GM20000 (cell line): ENCODE measurements around the gene UBALD2.
"Not testable (repeated sequence)": the region's sequence is repeated elsewhere in the genome, so short reads cannot be mapped to it uniquely, and the experiment has no call there.

Source experiments
- DNase-seq: peaks from one replicate; pipeline ENCODE4 v3.0.0; 2012; ENCODE audit warnings: low spot score
- CTCF ChIP-seq: IDR thresholded peaks from 2 replicates; pipeline ENCODE4 v1.5.1; 2012; ENCODE audit warnings: mild to moderate bottlenecking, control low read depth; ENCODE audit errors: extremely low read depth, missing control alignments

Gene UBALD2

GRCh38 chr17:76255801-76256429 is 9.2 kb upstream of the UBALD2 start:
- no peak for DNase-seq
- no peak for TF ChIP-seq CTCF

DNA sequence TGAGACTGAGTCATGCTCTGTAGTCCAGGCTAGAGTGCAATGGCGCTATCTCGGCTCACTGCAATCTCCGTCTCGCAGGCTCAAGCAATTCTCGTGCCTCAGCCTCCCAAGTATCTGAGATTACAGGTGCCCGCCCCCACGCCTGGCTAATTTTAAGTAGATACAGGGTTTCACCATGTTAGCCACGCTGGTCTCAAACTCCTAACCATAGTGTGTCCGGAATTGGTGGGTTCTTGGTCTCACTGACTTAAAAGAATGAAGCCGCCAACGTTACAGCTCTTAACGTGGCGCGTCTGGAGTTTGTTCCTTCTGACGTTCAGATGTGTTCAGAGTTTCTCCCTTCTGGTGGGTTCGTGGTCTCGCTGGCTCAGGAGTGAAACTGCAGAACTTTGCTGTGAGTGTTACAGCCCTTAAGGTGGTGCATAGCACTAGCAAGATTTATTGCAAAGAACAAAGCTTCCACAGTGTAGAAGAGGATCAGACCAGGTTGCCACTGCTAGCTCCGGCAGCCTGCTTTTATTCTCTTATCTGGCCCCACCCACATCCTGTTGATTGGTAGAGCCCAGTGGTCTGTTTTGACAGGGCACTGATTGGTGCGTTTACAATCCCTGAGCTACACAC is 8.6 kb upstream of the UBALD2 start:
- not testable (repeated sequence) for DNase-seq

GRCh38 chr17:76260220-76260619 is 4.9 kb upstream of the UBALD2 start:
- no peak for DNase-seq
- no peak for TF ChIP-seq CTCF

GRCh38 chr17:76260669-76261068 is 4.5 kb upstream of the UBALD2 start:
- DNase-seq, result no peak
- no peak for TF ChIP-seq CTCF

- TF ChIP-seq CTCF, result no peak
- DNase-seq, result peak; percentile 71
Observed at GRCh38 chr17:76261421-76262215, 3.5 kb upstream of the UBALD2 start.

DNA sequence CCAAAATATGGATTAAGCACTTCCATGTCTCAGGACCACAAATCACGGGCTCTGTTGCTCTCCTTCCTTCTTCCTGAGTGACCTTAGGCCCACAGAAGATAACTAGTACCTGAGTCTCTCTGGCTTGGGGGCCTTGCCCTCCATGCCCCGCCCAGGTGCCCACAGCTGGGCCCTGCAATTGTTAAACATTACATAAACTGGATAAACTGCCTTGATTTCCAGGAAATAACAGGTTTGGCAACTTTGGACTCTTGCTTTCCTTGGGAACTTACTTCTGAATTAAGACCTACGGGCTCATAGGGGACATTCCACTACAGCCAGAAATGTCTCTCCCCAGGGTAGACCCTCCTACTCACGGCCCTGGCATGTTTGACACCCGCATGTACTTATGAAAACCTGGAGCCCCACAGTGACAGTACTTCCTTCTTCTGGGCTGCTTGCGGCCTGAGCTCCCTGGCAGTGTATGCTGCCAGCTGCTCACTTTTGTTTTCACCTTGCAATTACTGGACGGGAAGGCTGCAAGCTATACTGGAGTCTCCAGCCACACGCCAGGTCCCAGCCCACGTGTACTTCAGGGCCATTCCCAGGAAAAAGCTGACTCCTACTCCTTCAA is 2.3 kb upstream of the UBALD2 start:
- TF ChIP-seq CTCF, result no peak

GRCh38 chr17:76263896-76264295 is 1.3 kb upstream of the UBALD2 start:
- no peak for DNase-seq
- no peak for TF ChIP-seq CTCF

More for the DNA sequence above, 2.3 kb upstream of the UBALD2 start:
- DNase-seq, result peak; percentile 73
